CD14-positive monocyte (primary cell): ENCODE data around the gene ITPR1. TPM values are rescaled to one million over a fixed set of nuclear protein-coding genes. Genes with fewer than 3 reads are reported as not detected.

Experiments
- DNase-seq, 3 donors: peaks; one replicate each; pipeline ENCODE4 v3.0.0-alpha.2; 2011 to 2022
- H2AFZ ChIP-seq: 2 replicates; pipeline ENCODE4 v1.6.0; 2012; ENCODE audit warnings: mild to moderate bottlenecking, low read depth, low read length, inconsistent platforms; ENCODE audit not compliant: insufficient read depth, poor library complexity, severe bottlenecking
- H3K27ac ChIP-seq, 2 donors: 1 replicate in 1 of 2; 2 replicates in 1 of 2; pipeline ENCODE4 v1.5.1; 2012 to 2013; ENCODE audit warnings: low read length in 2 of 2, control low read depth in 1 of 2, inconsistent platforms in 1 of 2, low read depth in 1 of 2, mild to moderate bottlenecking in 1 of 2
- H3K27me3 ChIP-seq, 2 donors: one replicate each; pipeline versions ENCODE4 v1.6.0 to v1.6.1; 2011 to 2013; ENCODE audit warnings: low read length in 2 of 2; ENCODE audit not compliant: control insufficient read depth in 2 of 2, insufficient read depth in 2 of 2
- H3K36me3 ChIP-seq, 2 donors: replicated peaks in 1 of 2; 1 replicate in 1 of 2; 2 replicates in 1 of 2; pipeline versions ENCODE4 v1.5.1 to v1.6.1; 2012 to 2013; ENCODE audit warnings: low read length in 2 of 2, control low read depth in 1 of 2, inconsistent platforms in 1 of 2, mild to moderate bottlenecking in 1 of 2; ENCODE audit not compliant: insufficient read depth in 2 of 2, control insufficient read depth in 1 of 2
- H3K4me1 ChIP-seq, 2 donors: 1 replicate in 1 of 2; 2 replicates in 1 of 2; pipeline versions ENCODE4 v1.5.1 to v1.6.1; 2012 to 2013; ENCODE audit warnings: low read length in 2 of 2, control low read depth in 1 of 2, inconsistent platforms in 1 of 2, mild to moderate bottlenecking in 1 of 2, moderate library complexity in 1 of 2; ENCODE audit not compliant: insufficient read depth in 2 of 2, control insufficient read depth in 1 of 2
- H3K4me2 ChIP-seq: replicated peaks from 2 replicates; pipeline ENCODE3; 2012; ENCODE audit warnings: low read length, moderate library complexity, mild to moderate bottlenecking; ENCODE audit not compliant: poor library complexity, severe bottlenecking; ENCODE audit errors: extremely low read depth
- H3K4me3 ChIP-seq, 3 experiments: fragments of 200-600 bp in 1 of 3; sonication (generic) in 1 of 3; replicated peaks in 1 of 3; 1 replicate in 2 of 3; 2 replicates in 1 of 3; pipeline ENCODE4 v1.5.1; 2011 to 2013; ENCODE audit warnings: low read length in 3 of 3, mild to moderate bottlenecking in 3 of 3, control low read depth in 2 of 3, low read depth in 2 of 3, inconsistent platforms in 1 of 3, moderate library complexity in 1 of 3
- H3K79me2 ChIP-seq: 2 replicates; pipeline ENCODE4 v1.6.0; 2012; ENCODE audit warnings: mild to moderate bottlenecking, control low read depth, inconsistent platforms, low read length, moderate library complexity; ENCODE audit not compliant: insufficient read depth
- H3K9ac ChIP-seq: 2 replicates; pipeline ENCODE4 v1.6.0; 2017; ENCODE audit warnings: low read length, mild to moderate bottlenecking; ENCODE audit not compliant: insufficient read depth, poor library complexity, severe bottlenecking
- H3K9me3 ChIP-seq, 2 donors: replicated peaks in 1 of 2; 1 replicate in 1 of 2; 2 replicates in 1 of 2; pipeline versions ENCODE4 v1.5.1 to v1.6.1; 2012 to 2013; ENCODE audit warnings: low read length in 2 of 2, control low read depth in 1 of 2; ENCODE audit not compliant: control insufficient read depth in 1 of 2, insufficient read depth in 1 of 2
- H4K20me1 ChIP-seq: 2 replicates; pipeline ENCODE4 v1.6.0; 2012; ENCODE audit warnings: mild to moderate bottlenecking, low read length, control low read depth, moderate library complexity; ENCODE audit not compliant: insufficient read depth
- H3K27ac Mint-ChIP-seq, 7 donors: one replicate each; pipeline ENCODE4 v1.8.0; 2020; ENCODE audit warnings: mild to moderate bottlenecking in 7 of 7, mixed read lengths in 7 of 7, moderate library complexity in 6 of 7, inconsistent platforms in 2 of 7
- H3K27me3 Mint-ChIP-seq, 3 donors: one replicate each; pipeline ENCODE4 v1.8.0; 2021 to 2022; ENCODE audit warnings: low read depth in 3 of 3, mild to moderate bottlenecking in 3 of 3, mixed read lengths in 3 of 3, moderate library complexity in 3 of 3, inconsistent platforms in 1 of 3
- H3K36me3 Mint-ChIP-seq, 2 donors: one replicate each; pipeline ENCODE4 v1.8.0; 2020; ENCODE audit warnings: mixed read lengths in 2 of 2, inconsistent platforms in 1 of 2, mild to moderate bottlenecking in 1 of 2
- H3K4me1 Mint-ChIP-seq: one replicate; pipeline ENCODE4 v1.8.0; 2020; ENCODE audit warnings: mild to moderate bottlenecking, mixed read lengths
- H3K4me3 Mint-ChIP-seq, 2 donors: one replicate each; pipeline ENCODE4 v1.8.0; 2020; ENCODE audit warnings: mild to moderate bottlenecking in 2 of 2, mixed read lengths in 2 of 2, moderate library complexity in 1 of 2
- H3K9me3 Mint-ChIP-seq, 7 donors: one replicate each; pipeline ENCODE4 v1.8.0; 2020 to 2022; ENCODE audit warnings: mixed read lengths in 7 of 7, mild to moderate bottlenecking in 6 of 7, moderate library complexity in 6 of 7, inconsistent platforms in 2 of 7
- CTCF ChIP-seq: fragments of 200-600 bp; IDR thresholded peaks from one replicate; pipeline ENCODE4 v1.8.0; 2022; ENCODE audit warnings: antibody characterized with exemption, mild to moderate bottlenecking
- WGBS: methylation state at CpG from one replicate; pipeline ENCODE4 v1.1.5; 2013; ENCODE audit warnings: missing lambda C conversion rate; ENCODE audit not compliant: insufficient coverage; 5-methylcytosine and 5-hydroxymethylcytosine counted together
- intact Hi-C, 2 donors: fragments of 100-400 bp; cut with micrococcal nuclease; formaldehyde crosslinking; loops; one replicate each; pipeline versions ENCODE4 v1.15.0 to v1.15.1; 2023
- polyA plus RNA-seq, 3 donors: library from polyadenylated mRNA; depleted of rRNA in 1 of 3; unstranded in 2 of 3; stranded (reverse) in 1 of 3; fragments of 300-500 nt in 2 of 3; fragments of >200 nt in 1 of 3; fragmentation: Illumina TruSeq in 2 of 3; gene quantifications; 1 replicate in 2 of 3; 2 replicates in 1 of 3; pipeline ENCODE4 v1.2.3, GENCODE V29; 2012 to 2021

The ITPR1 gene
- polyA plus RNA-seq, 3 donors, result 3.2 to 21.1 (median 7.1) TPM

GRCh38 chr3:4684117-4684516 is 191.0 kb downstream of the ITPR1 start:
- DNase-seq, result no peak
- no peak overlapping the region for H2AFZ ChIP-seq
- intact Hi-C loops, result no loop called here
- H3K9ac ChIP-seq, result no peak overlapping the region
- Mint-ChIP-seq H3K27me3 (no peaks in the 10 kb centered on the region), H3K4me3 (no peak overlapping the region), H3K9me3 (peaks cover 0 to 6% (median 2%) of the 10 kb centered on the region in 7 donors), H3K27ac (no peak overlapping the region), H3K4me1 (no peaks in the 10 kb centered on the region), H3K36me3 (peaks cover 87 to 92% of the 10 kb centered on the region in 2 donors)
- no peak overlapping the region for H3K4me2 ChIP-seq
- H4K20me1 ChIP-seq, result no peaks in the 10 kb centered on the region
- H3K4me1 ChIP-seq, result no peaks in the 10 kb centered on the region
- H3K27ac ChIP-seq, result no peak overlapping the region
- H3K9me3 ChIP-seq, result no peaks in the 10 kb centered on the region
- H3K4me3 ChIP-seq, result no peak overlapping the region
- WGBS, result no CpG with 5 or more reads among the region's 1 CpG
- no peaks in the 10 kb centered on the region for H3K27me3 ChIP-seq
- peaks cover 94 to 100% of the 10 kb centered on the region in 2 donors for H3K36me3 ChIP-seq
- no peaks in the 10 kb centered on the region for H3K79me2 ChIP-seq
- TF ChIP-seq CTCF, result no peak

GRCh38 chr3:4684976-4685375 is 191.8 kb downstream of the ITPR1 start:
- no peaks in the 10 kb centered on the region for H3K27me3 Mint-ChIP-seq
- no peak overlapping the region for H3K4me3 ChIP-seq
- peaks cover under 1 to 9% (median 4%) of the 10 kb centered on the region in 7 donors for H3K9me3 Mint-ChIP-seq
- H3K9me3 ChIP-seq, result peaks cover 0 to 2% of the 10 kb centered on the region in 2 donors
- no peak overlapping the region for H3K4me3 Mint-ChIP-seq
- H3K79me2 ChIP-seq, result no peaks in the 10 kb centered on the region
- H3K27ac ChIP-seq, result no peak overlapping the region
- TF ChIP-seq CTCF, result no peak
- peaks cover 92 to 100% of the 10 kb centered on the region in 2 donors for H3K36me3 ChIP-seq
- no peaks in the 10 kb centered on the region for H3K4me1 ChIP-seq
- H3K4me1 Mint-ChIP-seq, result no peaks in the 10 kb centered on the region
- no peak overlapping the region for H3K27ac Mint-ChIP-seq
- no peaks in the 10 kb centered on the region for H4K20me1 ChIP-seq
- H2AFZ ChIP-seq, result no peak overlapping the region
- H3K4me2 ChIP-seq, result no peak overlapping the region
- no peak for DNase-seq
- no peaks in the 10 kb centered on the region for H3K27me3 ChIP-seq
- H3K9ac ChIP-seq, result no peak overlapping the region
- peaks cover 87 to 92% of the 10 kb centered on the region in 2 donors for H3K36me3 Mint-ChIP-seq
- 97% methylated on average over 9 of the region's 10 CpGs for WGBS
- intact Hi-C loops, result no loop called here
